B cell (primary cell): ENCODE results near the gene RGS7. TPM values are rescaled to one million over a fixed set of nuclear protein-coding genes. Genes with fewer than 3 reads are reported as not detected.

Experiments used
- ATAC-seq: fragments of 200-7000 bp; cut with Tn5 transposase; one replicate; pipeline ENCODE4 v1.10.0; 2021; ENCODE audit warnings: low read depth, mild to moderate bottlenecking, moderate number of reproducible peaks, moderate library complexity
- CTCF ChIA-PET: fragments of 350-600 bp; sonication (Branson Sonifier 250); formaldehyde crosslinking; loops from one replicate; lab custom pipeline; 2021; ENCODE audit warnings: antibody characterized with exemption, inconsistent platforms; lab: Charles Lee
- POLR2A ChIA-PET: fragments of 350-600 bp; sonication (Branson Sonifier 250); formaldehyde crosslinking; loops from one replicate; lab custom pipeline; 2021; ENCODE audit warnings: antibody characterized with exemption; lab: Charles Lee
- DNase-seq: peaks from one replicate; pipeline ENCODE4 v3.0.0; 2013
- H2AFZ ChIP-seq: 2 replicates; pipeline ENCODE4 v1.6.1; 2012; ENCODE audit warnings: mild to moderate bottlenecking, low read depth, low read length; ENCODE audit not compliant: insufficient read depth, poor library complexity, severe bottlenecking
- H3K27ac ChIP-seq, 2 donors: 1 replicate in 1 of 2; 2 replicates in 1 of 2; pipeline ENCODE4 v1.5.1; 2012 to 2013; ENCODE audit warnings: low read length in 2 of 2, mild to moderate bottlenecking in 2 of 2, moderate library complexity in 1 of 2
- H3K27me3 ChIP-seq, 4 experiments: fragments of 200-600 bp in 1 of 4; sonication (generic) in 1 of 4; replicated peaks in 1 of 4; 1 replicate in 2 of 4; 2 replicates in 2 of 4; pipeline versions ENCODE4 v1.6.1 to v1.7.0; 2013 to 2016; ENCODE audit warnings: low read length in 3 of 4, mild to moderate bottlenecking in 2 of 4, mixed read lengths in 1 of 4, moderate library complexity in 1 of 4; ENCODE audit not compliant: insufficient read depth in 4 of 4, control insufficient read depth in 3 of 4; ENCODE audit errors: control extremely low read depth in 1 of 4
- H3K36me3 ChIP-seq, 2 experiments: replicated peaks in 1 of 2; 1 replicate in 1 of 2; 2 replicates in 1 of 2; pipeline versions ENCODE4 v1.6.1 to v1.7.1; 2013; ENCODE audit warnings: low read length in 1 of 2; ENCODE audit not compliant: insufficient read depth in 2 of 2, control insufficient read depth in 1 of 2; ENCODE audit errors: control extremely low read depth in 1 of 2, extremely low read depth in 1 of 2
- H3K4me1 ChIP-seq, 2 donors: fragments of 200-600 bp in 1 of 2; sonication (generic) in 1 of 2; 1 replicate in 1 of 2; 2 replicates in 1 of 2; pipeline versions ENCODE4 v1.5.1 to v1.6.1; 2013 to 2017; ENCODE audit warnings: low read length in 2 of 2; ENCODE audit not compliant: control insufficient read depth in 2 of 2, insufficient read depth in 2 of 2
- H3K4me2 ChIP-seq: replicated peaks from 2 replicates; pipeline ENCODE3; 2012; ENCODE audit warnings: mild to moderate bottlenecking, low read depth, low read length; ENCODE audit not compliant: poor library complexity, severe bottlenecking
- H3K4me3 ChIP-seq, 5 experiments: fragments of 200-600 bp in 1 of 5; sonication (generic) in 1 of 5; 1 replicate in 3 of 5; 2 replicates in 2 of 5; pipeline versions ENCODE4 v1.5.1 to v1.7.0; 2011 to 2016; ENCODE audit warnings: low read length in 4 of 5, mild to moderate bottlenecking in 4 of 5, low read depth in 2 of 5, control low read depth in 1 of 5, moderate library complexity in 1 of 5; ENCODE audit not compliant: insufficient read depth in 1 of 5; ENCODE audit errors: control extremely low read depth in 1 of 5, extremely low read depth in 1 of 5
- H3K79me2 ChIP-seq: fragments of 200-600 bp; sonication (generic); one replicate; pipeline ENCODE4 v1.6.0; 2016; ENCODE audit warnings: low read length; ENCODE audit not compliant: control insufficient read depth, insufficient read depth
- H3K9ac ChIP-seq: fragments of 200-600 bp; sonication (generic); 2 replicates; pipeline ENCODE4 v1.6.1; 2017; ENCODE audit warnings: mild to moderate bottlenecking, low read length, moderate library complexity
- H3K9me3 ChIP-seq, 3 donors: one replicate each; pipeline versions ENCODE4 v1.6.1 to v1.7.1; 2013; ENCODE audit warnings: low read length in 2 of 3; ENCODE audit not compliant: control insufficient read depth in 2 of 3, insufficient read depth in 1 of 3; ENCODE audit errors: control extremely low read depth in 1 of 3
- H4K20me1 ChIP-seq: 2 replicates; pipeline ENCODE4 v1.6.0; 2012; ENCODE audit warnings: mild to moderate bottlenecking, low read length; ENCODE audit not compliant: insufficient read depth, control insufficient read depth, poor library complexity, severe bottlenecking
- H3K27ac Mint-ChIP-seq: one replicate; pipeline ENCODE4 v1.8.0; 2021; ENCODE audit warnings: mixed read lengths
- H3K27me3 Mint-ChIP-seq: one replicate; pipeline ENCODE4 v1.8.0; 2021; ENCODE audit warnings: mixed read lengths
- H3K4me1 Mint-ChIP-seq: one replicate; pipeline ENCODE4 v1.8.0; 2021; ENCODE audit warnings: mixed read lengths
- H3K4me3 Mint-ChIP-seq: one replicate; pipeline ENCODE4 v1.8.0; 2021; ENCODE audit warnings: mixed read lengths
- H3K9me3 Mint-ChIP-seq: one replicate; pipeline ENCODE4 v1.8.0; 2022; ENCODE audit warnings: mixed read lengths; ENCODE audit not compliant: insufficient read depth
- CTCF ChIP-seq: fragments of 200-600 bp; IDR thresholded peaks from one replicate; pipeline ENCODE4 v1.8.0; 2022; ENCODE audit warnings: antibody characterized with exemption, mild to moderate bottlenecking
- EZH2 ChIP-seq: IDR thresholded peaks from 2 replicates; pipeline ENCODE4 v1.6.1; 2012; ENCODE audit warnings: borderline replicate concordance, low read depth, mild to moderate bottlenecking, moderate library complexity, low read length; ENCODE audit not compliant: insufficient read depth, poor library complexity, severe bottlenecking
- WGBS: methylation state at CpG from one replicate; pipeline ENCODE4 v1.1.5; 2013; ENCODE audit warnings: missing lambda C conversion rate; ENCODE audit not compliant: insufficient coverage; 5-methylcytosine and 5-hydroxymethylcytosine counted together
- intact Hi-C: fragments of 100-400 bp; cut with micrococcal nuclease; formaldehyde crosslinking; loops from one replicate; pipeline ENCODE4 v1.10.0; 2022
- polyA plus RNA-seq: library from polyadenylated mRNA; depleted of rRNA; stranded (reverse); fragments of >200 nt; gene quantifications from 2 replicates; pipeline ENCODE4 v1.2.3, GENCODE V29; 2012
- total RNA-seq, 2 donors: library from RNA; stranded (reverse); fragments of 120-200 nt in 1 of 2; gene quantifications; 1 replicate in 1 of 2; 2 replicates in 1 of 2; pipeline versions ENCODE4 v1.2.3 to v1.2.4, GENCODE V29; 2013 to 2022

RGS7 gene
- total and polyA plus RNA-seq, 2 donors (not counting 1 experiment from before 2014, with no cell fraction given): 0.15 to 1.8 TPM

DNA sequence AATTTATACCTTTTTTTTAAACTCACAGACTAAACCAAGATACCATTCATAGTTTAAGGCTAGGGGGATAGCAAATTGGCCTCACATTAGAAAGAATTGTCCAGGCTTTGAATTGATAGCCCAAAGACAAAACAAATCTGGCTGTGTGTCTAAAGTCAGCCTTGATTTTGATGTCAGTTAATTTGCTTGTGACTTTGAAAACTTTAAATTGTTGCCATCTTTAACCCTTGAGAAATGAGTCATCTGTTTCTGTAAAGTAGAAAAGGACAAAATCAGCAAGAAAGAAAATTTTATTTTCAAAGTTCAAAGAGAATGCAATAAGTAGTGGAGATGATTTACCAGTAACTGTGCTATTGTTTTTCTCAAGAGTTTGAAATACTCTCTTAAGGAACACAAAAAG is 184.5 kb downstream of the RGS7 start:
- no peaks in the 10 kb centered on the region for H3K79me2 ChIP-seq
- no peak overlapping the region for H3K9ac ChIP-seq
- H3K27ac ChIP-seq: no peak overlapping the region
- no peak overlapping the region for H2AFZ ChIP-seq
- no peak overlapping the region for H3K4me2 ChIP-seq
- no peak for ATAC-seq
- peaks cover 2% of the 10 kb centered on the region for H3K9me3 Mint-ChIP-seq
- ChIA-PET POLR2A (no interaction called here), CTCF (no interaction called here)
- no peaks in the 10 kb centered on the region for H3K4me1 ChIP-seq
- no peaks in the 10 kb centered on the region for H3K9me3 ChIP-seq
- H4K20me1 ChIP-seq: no peaks in the 10 kb centered on the region
- H3K4me3 ChIP-seq: no peak overlapping the region
- intact Hi-C loops: no loop called here
- H3K27me3 ChIP-seq: no peaks in the 10 kb centered on the region
- H3K4me3 Mint-ChIP-seq: no peak overlapping the region
- H3K4me1 Mint-ChIP-seq: no peaks in the 10 kb centered on the region
- no peaks in the 10 kb centered on the region for H3K36me3 ChIP-seq
- DNase-seq: no peak
- no peak overlapping the region for H3K27ac Mint-ChIP-seq
- no peaks in the 10 kb centered on the region for H3K27me3 Mint-ChIP-seq
- TF ChIP-seq EZH2 (no peak), CTCF (no peak)

DNA sequence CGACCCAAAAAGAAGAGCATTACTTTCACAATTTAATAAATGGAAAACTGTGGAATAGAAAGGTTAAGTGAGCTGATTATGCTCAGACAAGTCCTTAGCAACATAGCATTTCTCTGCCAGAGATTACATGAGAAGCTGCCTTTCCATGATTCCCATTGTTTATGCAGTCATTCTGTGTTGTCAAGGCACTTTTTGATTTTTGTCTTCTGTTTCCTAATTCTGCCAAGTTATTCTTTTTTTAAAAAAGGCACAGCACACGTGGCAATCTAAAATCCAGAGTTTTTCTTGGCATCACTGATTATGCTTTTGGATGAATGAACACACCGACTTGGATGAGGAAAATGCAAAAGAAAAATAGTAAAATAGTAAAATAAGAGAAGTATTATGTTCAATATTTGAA is 185.0 kb downstream of the RGS7 start:
- H3K4me3 ChIP-seq: no peak overlapping the region
- no peak for ATAC-seq
- ChIA-PET POLR2A (no interaction called here), CTCF (no interaction called here)
- no peaks in the 10 kb centered on the region for H3K36me3 ChIP-seq
- H3K9me3 ChIP-seq: no peaks in the 10 kb centered on the region
- no peak overlapping the region for H3K27ac Mint-ChIP-seq
- no peaks in the 10 kb centered on the region for H3K4me1 ChIP-seq
- H3K27me3 Mint-ChIP-seq: no peaks in the 10 kb centered on the region
- H3K4me3 Mint-ChIP-seq: no peak overlapping the region
- H3K27ac ChIP-seq: no peak overlapping the region
- no peaks in the 10 kb centered on the region for H3K4me1 Mint-ChIP-seq
- H2AFZ ChIP-seq: no peak overlapping the region
- no peaks in the 10 kb centered on the region for H3K27me3 ChIP-seq
- TF ChIP-seq EZH2: no peak
- TF ChIP-seq CTCF: no peak
- no peaks in the 10 kb centered on the region for H4K20me1 ChIP-seq
- intact Hi-C loops: no loop called here
- H3K9me3 Mint-ChIP-seq: peaks cover 2% of the 10 kb centered on the region
- no peak overlapping the region for H3K4me2 ChIP-seq
- no peak overlapping the region for H3K9ac ChIP-seq
- H3K79me2 ChIP-seq: no peaks in the 10 kb centered on the region
- DNase-seq: no peak
- WGBS: no CpG with 5 or more reads among the region's 3 CpGs
